22Rv1 (cell line): ENCODE results near the gene CCM2.

Experiments used
- H3K27ac ChIP-seq: fragments of 450-650 bp; 2 replicates; pipeline ENCODE4 v1.5.1; 2017
- CTCF ChIP-seq: fragments of 450-650 bp; IDR thresholded peaks from 2 replicates; pipeline ENCODE4 v1.5.1; 2017; ENCODE audit warnings: mild to moderate bottlenecking
- ZFX ChIP-seq: fragments of 450-650 bp; IDR thresholded peaks from 2 replicates; pipeline ENCODE4 v1.6.1; 2017; ENCODE audit warnings: antibody characterized with exemption, borderline replicate concordance

The CCM2 gene

GRCh38 chr7:45081670-45081974, 81.6 kb downstream of the CCM2 start:
- no peak overlapping the region for H3K27ac ChIP-seq
- TF ChIP-seq CTCF = no peak

- H3K27ac ChIP-seq = no peak overlapping the region
- TF ChIP-seq CTCF (no peak), ZFX (no peak)
Measured at GRCh38 chr7:45082031-45082830, 82.2 kb downstream of the CCM2 start.

DNA sequence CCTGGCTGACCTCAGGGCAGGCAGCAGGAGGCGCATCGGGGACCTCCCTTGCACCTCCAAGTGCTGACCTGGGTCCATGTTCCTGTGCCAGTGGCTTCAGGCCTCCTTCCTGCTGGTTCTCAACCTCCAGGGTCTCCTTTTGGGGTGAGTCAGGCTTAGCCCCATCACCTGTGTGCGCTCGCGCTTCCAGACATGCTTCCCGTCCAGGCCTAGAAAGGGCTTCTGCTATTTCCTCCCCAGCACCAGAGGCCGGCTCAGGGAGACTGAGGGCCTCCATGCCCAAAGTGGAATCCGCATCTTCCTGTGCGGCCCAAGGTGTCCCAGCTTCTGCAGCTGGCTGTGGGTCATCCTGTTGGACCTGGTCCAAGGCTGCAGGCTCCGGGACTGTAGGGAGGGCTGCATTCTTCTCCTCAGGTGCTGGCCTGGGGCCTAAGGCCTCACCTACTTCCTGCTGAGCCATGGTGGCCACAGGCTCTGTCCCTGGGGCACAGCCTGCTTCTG, 82.9 kb downstream of the CCM2 start:
- no peak overlapping the region for H3K27ac ChIP-seq

GRCh38 chr7:45084336-45084735, 84.3 kb downstream of the CCM2 start:
- no peak for TF ChIP-seq CTCF
- no peak for TF ChIP-seq ZFX
- no peak overlapping the region for H3K27ac ChIP-seq

More for the DNA sequence above, 82.9 kb downstream of the CCM2 start:
- no peak for TF ChIP-seq CTCF

- TF ChIP-seq ZFX (no peak), CTCF (no peak)
- H3K27ac ChIP-seq = no peak overlapping the region
Measured at GRCh38 chr7:45084901-45085618, 85.1 kb downstream of the CCM2 start.

- H3K27ac ChIP-seq = no peak overlapping the region
- no peak for TF ChIP-seq CTCF
- TF ChIP-seq ZFX = no peak
Measured at GRCh38 chr7:45085619-45086200, 85.7 kb downstream of the CCM2 start.
